Stimulated activated CD8-positive, alpha-beta memory T cell treated with anti-CD3 and anti-CD28 coated beads, Interleukin-2, amount 100 ng/mL, for 1 hour (primary cell): Measurements from ENCODE around the gene DNAJB13.

Source experiments
- DNase-seq, 2 donors: peaks; one replicate each; pipeline ENCODE4 v3.0.0-alpha.2; 2020; ENCODE audit warnings: low read depth in 2 of 2

DNAJB13 gene

GRCh38 chr11:73951797-73952196 is 971 bp downstream of the DNAJB13 start:
- no peak for DNase-seq

GRCh38 chr11:73956876-73957653 is 6.2 kb downstream of the DNAJB13 start:
- no peak for DNase-seq

GRCh38 chr11:73957654-73958361 is 7.0 kb downstream of the DNAJB13 start:
- DNase-seq = no peak

GRCh38 chr11:73958521-73959141 is 7.8 kb downstream of the DNAJB13 start:
- no peak for DNase-seq

- no peak for DNase-seq
Measured at GRCh38 chr11:73961321-73961720, 10.5 kb downstream of the DNAJB13 start.

- DNase-seq = no peak
Measured at GRCh38 chr11:73962101-73962705, 11.4 kb downstream of the DNAJB13 start.

- DNase-seq = no peak
Measured at GRCh38 chr11:73963861-73964260, 13.0 kb downstream of the DNAJB13 start.

- no peak for DNase-seq
Measured at GRCh38 chr11:73965076-73965763, 14.4 kb downstream of the DNAJB13 start.

GRCh38 chr11:73965764-73966121 is 14.9 kb downstream of the DNAJB13 start:
- DNase-seq = no peak

GRCh38 chr11:73968356-73968966 is 17.6 kb downstream of the DNAJB13 start:
- no peak for DNase-seq

GRCh38 chr11:73969091-73969490 is 18.3 kb downstream of the DNAJB13 start:
- DNase-seq = no peak

GRCh38 chr11:73969991-73970800 is 19.4 kb downstream of the DNAJB13 start:
- DNase-seq = no peak

GRCh38 chr11:73971175-73971719 is 20.4 kb downstream of the DNAJB13 start:
- no peak for DNase-seq

GRCh38 chr11:73972187-73972586 is 21.4 kb downstream of the DNAJB13 start:
- no peak for DNase-seq

- no peak for DNase-seq
Measured at GRCh38 chr11:73972620-73973449, 22.0 kb downstream of the DNAJB13 start.

GRCh38 chr11:73974604-73975478 is 24.0 kb downstream of the DNAJB13 start:
- DNase-seq = no peak

- no peak for DNase-seq
Measured at GRCh38 chr11:73975479-73975757, 24.6 kb downstream of the DNAJB13 start.

- DNase-seq = no peak
Measured at GRCh38 chr11:73976451-73977151, 25.8 kb downstream of the DNAJB13 start.
